Stimulated activated CD4-positive, alpha-beta T cell treated with anti-CD3 and anti-CD28 coated beads, Interleukin-4, amount 100 ng/mL, for 24 hours (primary cell): ENCODE data around the gene TC2N.
"Not testable (repeated sequence)": the region's sequence is repeated elsewhere in the genome, so short reads cannot be mapped to it uniquely, and the experiment has no call there.

Experiments
- DNase-seq: peaks from one replicate; pipeline ENCODE4 v3.0.0-alpha.2; 2020

TC2N gene

DNA sequence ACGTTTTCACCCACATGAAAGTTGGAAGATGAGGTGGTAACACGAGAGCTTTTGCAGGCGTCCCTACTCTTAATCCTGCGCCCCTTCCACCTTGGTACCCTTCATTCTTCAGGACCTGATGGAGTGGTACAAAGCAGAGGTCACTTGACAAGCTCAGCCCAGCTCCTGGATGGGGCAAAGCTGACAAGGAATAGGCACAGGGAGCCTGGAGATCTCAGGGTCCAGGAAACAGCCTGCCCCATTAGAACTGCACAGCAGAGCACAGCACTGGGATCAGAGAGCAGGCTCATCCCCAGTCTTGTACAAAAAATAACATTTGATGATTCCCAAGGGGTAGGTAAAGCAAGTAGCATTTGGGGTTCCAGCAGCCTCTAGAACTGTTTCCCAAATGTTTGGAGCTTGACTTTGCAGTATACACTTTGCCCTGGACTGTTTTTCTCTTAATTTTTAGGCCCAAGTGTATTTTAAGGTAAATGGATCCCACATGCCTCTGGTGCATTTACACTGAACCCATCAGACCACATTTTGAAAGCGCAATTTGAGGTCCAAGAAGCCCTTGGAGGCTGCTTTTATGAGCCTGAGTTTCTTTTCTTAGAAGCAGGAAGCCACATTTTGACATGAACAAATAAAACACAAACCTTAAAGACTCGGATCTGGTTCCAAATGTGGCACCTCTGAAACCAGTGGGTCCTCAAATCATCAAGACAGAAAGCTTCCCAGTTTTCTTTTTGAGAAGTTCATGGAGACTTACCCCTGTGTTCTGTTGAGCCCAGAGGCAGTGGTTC lies 633 bp downstream of the TC2N start:
- no peak for DNase-seq

DNA sequence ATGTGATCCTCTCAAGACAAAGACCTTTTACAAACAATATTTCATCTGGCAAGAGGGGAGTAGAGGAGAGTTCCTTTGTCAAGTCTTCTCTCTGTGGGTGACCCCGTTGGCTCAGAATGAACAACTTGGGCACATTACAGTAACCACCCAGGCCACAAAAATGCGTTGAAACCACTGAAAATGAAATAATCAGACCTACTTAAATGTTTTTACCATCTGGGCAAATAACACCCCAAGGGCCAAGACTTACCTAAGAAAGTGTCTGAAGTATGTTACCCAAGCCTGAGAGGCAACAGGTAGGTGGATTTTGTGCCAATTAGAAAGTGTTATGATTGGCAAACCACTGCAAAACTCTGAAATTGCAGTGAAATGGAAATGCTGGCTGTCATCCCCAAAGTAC lies 1.3 kb downstream of the TC2N start:
- peak; percentile 44 for DNase-seq

DNA sequence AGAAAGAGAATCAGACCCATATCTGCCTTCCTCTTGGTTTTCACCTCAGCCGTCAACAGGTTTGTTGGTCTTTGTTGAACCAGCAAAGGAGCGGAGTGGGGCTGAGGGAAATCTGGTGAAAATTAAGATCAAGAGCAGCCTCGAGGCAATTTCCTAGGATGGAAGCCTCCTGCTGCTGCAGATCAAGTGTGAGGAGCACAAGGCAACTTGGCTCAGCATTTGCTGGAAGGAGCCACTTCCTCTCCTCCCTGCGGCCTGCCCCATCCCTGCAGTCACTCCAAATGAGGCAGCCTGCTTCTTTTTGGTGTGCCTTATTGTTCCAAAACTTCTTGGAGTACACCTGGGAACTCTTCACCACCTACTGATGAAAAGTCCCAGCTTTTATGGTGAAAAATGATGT lies 4.9 kb downstream of the TC2N start:
- no peak for DNase-seq

DNA sequence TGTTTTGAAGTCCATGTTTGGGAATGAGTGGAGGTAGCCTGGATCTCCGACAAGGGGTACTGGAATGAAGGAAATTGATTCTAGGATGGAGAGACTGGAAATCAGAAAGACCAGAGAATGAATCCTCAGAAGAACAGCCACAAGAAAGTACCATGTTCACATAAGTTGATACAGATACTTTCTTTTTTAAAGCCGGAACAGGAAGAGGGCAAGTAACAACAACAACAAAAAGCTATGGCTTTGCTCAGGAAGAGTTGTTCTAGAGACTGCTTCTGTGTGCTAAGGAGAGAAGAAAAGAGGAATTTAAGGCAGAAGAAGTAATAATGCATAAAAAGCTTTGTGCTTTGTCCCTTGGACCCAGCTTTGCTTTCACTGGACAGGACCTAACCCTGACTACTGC lies 6.2 kb downstream of the TC2N start:
- no peak for DNase-seq

DNA sequence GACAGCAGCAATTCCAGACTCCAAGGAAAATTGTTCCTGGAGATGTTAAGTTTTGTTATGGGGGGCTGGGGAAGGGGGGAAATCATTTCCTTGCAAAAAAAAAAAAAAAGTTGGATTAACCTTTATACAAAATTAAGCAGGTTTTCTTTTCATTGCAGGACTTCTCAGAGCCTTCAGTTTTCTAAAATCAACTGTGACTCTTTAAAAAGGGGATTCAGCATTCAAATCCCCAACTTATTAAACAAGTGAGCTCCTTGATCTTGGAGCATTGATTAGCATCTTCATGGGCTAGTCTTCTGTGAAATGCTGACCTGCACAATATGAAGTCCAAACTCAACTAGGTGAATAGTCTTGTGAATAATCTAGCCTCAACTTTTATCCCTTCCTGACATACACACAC lies 7.1 kb downstream of the TC2N start:
- no peak for DNase-seq

DNA sequence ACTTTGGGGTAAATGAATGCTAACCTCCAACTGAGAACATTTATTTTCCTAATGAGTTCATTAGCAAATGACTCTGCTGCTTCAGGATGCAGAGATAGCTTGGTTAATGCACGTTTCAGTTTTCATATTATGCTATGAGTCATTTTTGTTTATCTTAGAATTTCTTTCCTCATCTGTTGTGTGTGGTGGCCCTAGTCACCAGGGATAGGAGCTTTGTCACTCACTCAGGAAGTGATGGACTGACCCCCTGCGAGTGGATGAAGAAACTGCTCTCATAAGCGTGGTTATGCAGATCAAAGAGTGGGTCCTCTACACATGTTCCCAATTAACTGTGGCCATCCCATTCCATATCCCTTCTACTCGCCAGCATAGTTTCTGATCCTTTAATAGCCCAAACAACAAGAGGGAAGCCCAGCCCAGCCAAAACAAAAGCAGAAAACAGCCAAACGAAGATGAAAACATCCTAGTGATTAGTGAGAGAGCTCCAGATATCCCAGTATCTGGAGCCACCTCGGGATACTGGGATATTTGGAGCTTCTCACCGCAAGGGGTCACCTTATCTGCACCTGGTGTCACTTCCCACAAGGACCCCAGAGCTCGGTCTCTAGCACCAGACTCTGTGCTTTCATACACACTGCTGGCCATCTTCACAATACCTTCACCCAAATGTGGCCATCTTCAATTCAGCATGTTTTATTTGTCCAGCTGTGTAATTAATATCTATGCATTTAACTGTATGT lies 8.6 kb downstream of the TC2N start:
- DNase-seq = no peak

DNA sequence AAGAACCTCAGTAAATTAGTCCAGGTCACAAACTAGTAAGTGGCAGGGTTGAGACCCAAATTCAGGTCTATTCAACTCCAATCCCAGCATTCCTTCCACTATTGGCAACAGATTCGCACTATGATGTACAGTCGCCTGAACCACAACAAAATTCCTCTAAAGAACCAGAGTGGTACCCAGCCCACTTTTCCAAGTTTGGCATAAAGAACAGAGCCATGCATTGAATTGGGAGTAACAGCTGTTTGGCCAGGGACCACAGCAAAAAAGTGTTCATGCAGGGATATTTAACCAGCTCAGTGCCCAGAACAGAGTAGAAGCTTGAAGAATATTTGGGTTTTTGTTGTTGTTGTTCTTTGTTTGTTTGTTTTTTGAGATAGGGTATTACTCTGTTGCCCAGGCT lies 9.7 kb downstream of the TC2N start:
- no peak for DNase-seq

DNA sequence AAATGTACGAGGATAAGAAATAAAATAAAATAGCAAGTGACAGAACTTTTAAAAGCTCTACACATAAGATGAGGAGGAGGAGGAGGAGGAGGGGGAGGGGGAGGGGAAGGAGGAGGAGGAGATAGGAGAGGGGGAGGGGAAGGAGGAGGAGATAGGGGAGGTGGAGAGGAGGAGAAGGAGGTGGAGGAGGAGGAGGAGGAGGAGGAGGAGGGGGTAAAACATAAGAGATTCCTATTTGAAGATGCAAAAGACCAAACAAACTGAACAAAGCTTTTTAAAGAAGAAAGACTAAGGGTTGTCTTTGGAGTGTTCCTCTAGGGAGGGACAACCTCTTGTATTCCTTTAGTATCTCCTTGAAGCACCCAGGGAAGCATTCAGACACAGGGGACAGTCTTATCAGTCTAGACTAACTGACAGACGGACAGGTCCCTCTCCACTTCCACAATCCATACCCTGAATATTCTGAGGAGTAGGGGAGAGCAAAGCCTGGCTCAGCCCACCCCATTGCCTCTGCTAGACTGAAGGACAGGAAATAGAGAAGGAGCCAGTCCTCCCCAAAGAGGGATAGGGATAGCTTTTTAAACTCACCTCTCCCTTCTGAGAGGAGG lies 12.9 kb downstream of the TC2N start:
- DNase-seq = no peak

DNA sequence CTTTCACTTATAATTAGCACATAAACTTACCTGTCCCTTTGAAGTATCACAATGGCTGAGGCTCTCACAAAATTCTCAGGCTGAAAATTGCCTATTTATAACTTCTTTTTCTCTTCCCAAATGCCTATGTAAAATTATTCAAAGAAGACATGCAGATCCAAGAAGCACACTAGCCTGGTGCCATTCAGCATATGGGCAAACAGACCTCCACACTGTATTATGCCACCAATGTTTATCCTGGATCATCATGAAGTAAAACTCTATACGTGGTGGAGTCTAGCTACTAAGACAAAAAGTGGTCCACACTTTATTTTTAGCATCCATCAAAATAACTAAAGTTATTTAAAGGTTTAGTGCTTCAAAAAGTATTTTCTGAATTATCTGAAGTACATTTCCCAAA lies 15.8 kb downstream of the TC2N start:
- no peak for DNase-seq

DNA sequence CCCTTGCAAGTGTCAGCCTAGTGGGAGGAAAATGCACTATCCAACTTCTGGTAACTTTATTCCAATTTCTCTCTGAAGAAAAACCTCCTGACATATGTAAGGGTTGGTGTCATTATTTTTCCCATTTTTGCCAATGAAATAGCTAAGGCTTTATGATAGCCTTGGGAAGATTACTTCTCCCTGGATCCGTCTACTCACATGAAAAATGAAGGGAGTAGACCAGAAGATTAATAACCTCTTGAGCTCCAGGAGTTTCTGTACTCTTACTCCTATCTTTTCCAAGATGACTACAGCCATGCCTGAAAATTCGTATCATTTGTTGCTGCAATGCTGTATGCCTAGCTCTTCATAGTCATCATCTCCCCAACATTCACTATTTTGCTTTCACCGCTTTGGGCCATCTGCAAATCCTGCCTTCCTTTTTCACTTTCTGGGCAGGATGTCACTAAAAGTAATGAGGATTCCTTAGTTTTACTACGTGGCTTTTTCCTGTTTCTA lies 18.8 kb downstream of the TC2N start:
- no peak for DNase-seq

DNA sequence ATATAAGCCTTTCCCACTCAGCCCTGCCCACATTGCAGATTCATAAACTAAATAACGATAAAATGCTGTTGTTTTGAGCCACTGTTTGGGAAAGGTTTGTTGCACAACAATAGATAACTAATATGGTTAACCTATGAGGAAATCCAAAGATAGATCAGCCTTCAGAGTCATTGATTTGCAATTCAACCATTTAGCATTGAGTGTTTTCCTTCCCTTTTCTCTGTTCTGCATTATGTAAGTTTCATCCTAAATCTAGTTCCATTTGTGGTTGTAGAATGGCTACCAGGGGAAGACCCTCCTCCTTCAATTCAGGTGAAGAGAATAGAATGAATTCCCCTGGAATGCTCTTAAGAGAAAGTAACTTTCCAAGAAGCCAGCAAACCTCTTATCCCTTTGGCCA lies 19.6 kb downstream of the TC2N start:
- no peak for DNase-seq

DNA sequence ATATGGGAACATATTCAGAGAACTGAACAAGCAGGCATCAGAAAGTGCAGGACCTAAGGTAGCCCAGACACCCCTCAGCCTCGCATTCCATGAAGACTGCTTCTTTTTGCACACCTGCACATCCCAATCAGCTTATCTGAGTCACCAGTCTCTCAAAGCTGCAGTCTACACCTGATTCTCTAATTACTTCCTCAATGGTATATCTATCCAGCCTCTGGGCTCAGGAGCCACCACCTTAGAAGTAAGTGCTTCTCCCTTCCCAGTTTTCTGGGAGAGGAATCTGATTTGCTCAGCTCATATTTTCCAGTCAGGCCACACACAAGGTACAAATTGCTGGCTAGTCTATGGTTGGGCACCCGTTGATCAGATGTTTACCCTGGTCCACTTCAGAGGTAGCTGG lies 21.7 kb downstream of the TC2N start:
- no peak for DNase-seq

DNA sequence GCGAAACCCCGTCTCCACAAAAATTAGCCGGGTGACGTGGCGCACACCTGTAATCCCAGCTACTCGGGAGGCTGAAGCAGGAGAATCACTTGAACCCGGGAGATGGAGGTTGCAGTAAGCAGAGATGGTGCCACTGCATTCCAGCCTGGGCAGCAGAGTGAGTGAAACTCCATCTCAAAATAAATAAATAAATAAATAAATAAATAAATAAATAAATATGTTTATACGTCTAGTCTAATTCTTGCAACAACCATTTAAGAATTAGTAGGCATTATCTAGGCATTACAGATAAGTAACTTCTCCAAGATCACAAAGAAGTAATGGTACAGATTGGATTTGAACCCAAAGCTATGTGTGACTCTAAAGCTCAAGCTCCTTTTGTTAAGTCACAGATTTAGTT lies 22.3 kb downstream of the TC2N start:
- DNase-seq = not testable (repeated sequence)

DNA sequence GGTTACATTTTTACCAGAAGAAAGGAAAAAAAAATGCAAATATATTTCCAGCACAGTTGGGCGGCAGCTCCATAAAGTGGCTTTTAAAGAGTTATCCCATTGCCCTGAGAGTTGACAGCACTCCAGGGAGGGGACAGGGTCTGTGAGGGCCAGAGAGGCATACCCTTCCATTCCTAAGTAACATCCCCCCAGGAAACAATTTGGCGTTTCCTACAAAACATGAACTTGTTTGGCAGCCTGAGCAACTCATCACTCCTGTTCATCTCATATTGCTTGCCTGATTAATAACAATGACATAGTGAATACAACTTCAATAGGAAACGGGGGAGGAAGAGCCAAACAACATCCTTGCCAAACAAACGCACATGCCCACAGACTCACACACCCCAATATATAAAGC lies 23.3 kb downstream of the TC2N start:
- DNase-seq = no peak

DNA sequence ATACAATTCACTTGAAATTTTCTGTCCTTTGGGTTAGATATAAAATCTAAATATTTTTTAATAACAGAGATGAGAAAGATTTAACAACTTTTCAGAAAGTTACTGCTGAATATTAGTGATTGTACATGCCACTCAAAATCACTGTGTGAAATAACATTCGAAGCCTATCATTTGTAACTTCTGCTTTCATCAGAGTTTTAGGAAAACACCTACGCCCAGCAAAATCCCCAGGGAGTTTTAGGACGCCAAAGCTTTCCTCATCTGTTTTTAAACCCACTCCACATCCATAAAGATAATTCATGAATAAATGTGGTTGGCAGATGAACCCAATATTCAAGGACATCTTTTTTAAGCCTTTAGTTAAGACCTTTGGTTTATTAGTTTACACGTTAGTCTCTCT lies 23.9 kb downstream of the TC2N start:
- DNase-seq = no peak

DNA sequence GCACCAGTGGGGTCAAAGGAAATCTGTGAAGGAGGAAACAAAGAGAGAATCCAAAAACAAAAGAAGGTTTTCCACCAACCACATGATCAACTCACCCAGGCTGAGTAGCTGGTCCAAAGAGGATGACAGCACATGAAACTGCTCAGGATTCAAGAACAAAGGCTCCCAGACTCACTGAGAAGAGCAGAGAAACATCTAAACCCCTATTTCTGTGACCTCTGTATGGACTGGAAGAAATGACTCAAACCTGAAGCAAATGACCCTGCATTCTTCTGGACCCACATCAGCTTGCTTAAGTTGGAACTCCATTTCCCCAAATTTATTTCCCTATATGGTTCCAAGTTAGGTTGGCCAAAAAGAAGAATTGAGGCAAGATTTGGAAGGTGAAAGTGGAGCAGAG lies 26.3 kb downstream of the TC2N start:
- DNase-seq = no peak

DNA sequence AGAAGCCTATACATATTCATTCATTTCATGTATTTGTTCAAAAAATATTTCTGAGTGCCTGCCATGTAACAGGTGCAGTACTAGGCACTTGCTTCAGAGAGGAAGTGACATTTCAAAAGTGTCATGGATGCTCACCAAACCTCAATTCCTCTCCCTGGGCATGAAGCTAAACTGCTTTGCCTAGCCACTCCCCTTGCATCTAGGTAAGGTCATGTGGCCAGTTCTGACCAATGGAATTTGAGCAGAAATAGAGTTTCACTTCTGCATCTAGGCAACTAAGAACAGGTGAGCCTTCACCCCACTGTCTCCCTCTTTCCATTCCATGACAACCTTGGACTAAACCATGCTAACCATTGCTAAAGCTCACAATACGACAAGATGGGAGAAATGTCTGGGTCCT lies 27.6 kb downstream of the TC2N start:
- no peak for DNase-seq

DNA sequence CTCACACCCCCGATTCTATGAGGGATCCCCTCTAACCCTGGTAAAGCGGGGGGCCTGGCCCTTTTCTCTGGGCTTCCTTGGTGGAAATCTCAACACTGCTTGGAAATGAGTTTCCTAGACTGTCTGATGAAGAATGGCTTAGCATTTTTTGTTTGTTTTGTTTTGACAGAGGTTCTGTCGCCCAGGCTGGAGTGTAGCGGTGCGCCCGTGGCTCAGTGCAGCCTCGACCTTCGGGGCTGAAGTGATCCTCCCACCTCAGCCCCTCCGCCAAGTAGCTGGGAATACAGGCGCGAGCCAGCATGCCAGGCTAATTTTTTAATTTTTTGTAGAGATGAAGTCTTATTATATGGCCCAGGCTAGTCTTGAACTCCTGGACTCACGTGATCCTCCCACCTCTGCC lies 30.3 kb downstream of the TC2N start:
- no peak for DNase-seq

DNA sequence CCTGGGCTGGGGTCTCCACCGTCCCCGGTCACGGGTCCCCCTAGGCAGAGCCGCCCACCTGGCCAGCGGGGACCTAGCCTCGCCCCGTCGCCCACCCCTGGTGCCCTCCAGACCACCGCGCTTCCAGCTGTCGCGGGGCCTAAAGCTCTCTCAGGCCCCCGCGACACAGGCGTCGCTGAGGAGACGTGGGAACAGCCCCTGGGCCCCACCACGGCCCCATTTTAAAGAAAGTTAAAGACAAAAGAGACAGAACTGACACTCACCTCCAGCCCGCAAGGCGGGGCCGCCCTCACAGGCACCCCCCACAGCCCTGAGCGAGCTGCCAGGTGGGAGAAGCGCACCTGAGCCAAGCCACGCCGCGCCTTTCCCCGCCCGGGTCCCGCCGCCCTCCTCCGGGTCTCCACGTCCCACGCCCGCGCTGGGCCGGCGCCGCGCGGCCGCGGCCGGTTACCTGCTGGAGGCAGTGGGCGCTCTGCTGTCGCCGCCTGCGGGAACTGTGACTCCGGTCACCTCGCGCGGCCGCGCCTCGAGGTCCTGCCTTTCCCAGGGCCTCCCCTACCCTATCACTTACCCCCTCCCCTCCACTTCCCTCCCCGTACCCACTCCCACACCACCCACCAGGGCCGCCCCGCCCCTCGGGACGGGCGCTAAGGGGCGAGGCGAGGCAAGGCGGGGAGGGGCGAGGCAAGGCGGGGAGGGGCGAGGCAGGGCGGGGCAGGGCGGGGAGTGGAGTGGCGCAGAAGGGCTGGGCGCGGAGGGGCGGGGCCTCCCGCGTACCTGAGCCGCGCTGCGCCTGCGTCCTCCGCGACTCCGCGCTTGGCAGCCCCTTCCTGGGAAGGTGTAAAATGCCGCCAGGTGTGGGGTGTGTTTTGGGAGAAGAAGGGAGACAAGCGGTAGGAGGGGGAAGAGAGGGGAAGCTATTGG lies 31.2 kb downstream of the TC2N start:
- DNase-seq = peak; percentile 90

DNA sequence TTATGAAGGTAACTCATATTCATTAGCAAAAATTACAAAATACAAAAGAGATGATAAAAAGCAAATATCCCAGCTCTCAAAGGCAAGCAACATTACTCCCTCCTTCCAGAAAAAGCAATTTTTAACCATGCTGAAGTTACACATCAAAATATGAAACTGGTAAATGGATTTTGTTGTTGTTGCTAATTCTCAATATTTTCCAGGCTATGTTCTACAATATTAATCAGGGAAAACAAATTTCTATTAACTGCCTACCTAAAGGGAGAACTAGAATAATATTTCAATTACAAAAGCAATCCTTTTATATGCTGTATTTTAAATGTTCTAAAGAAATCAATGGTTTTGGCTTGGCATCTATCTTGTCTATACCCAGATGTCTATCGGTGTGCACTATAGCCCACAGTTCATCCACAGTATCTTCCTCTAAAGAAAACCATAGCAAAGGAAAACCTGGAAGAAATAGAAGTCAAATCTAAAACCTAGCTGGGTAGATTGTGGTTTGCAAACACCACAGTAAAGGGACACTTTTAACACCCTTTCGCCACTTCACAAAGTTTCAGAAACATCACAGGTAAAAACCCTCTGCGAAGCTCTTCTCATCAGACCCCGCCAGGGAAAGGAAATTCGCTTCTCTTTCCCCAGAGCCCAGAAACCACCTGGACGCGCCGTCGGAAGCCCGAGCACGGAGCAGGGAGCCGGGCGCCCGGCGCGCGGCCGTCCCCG lies 32.0 kb downstream of the TC2N start:
- DNase-seq = no peak

DNA sequence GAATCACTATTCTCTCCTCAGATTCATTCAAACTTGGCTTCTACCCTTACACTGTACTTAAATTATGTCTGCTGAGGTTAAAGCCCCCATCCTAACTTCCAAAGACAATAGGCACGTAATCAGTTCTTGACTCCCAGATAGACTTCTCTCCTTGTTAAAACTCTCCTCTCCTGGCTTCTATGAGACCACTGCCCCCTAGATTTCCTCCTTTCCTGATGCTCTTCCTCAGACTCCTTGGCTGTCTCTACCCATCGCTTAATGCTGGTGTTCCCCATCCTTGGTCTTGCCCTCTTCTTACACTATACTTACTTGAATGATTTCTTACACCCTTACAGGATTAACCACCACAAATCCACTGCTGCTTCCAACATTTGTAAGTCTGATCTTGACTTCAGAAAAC lies 32.8 kb downstream of the TC2N start:
- no peak for DNase-seq

DNA sequence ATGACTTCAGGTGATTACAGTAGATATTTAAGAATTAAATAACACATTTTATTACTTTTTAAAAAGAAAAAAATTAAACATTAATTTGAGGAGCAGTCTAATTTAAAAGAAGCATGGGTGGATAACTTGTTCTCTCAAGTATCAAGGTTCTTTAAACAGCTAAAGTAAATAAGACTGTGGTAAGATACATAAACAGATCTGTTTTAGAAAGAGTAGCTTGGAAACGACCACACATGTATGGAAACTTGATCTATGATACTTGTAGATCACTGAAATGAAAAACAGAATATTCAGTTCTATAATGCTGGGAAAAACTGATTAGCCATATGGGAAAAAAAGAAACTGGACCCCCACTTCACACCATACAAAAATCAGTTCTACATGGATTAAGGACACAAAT lies 36.0 kb downstream of the TC2N start:
- DNase-seq = no peak
